HCEC 1CT (cell line): ENCODE data around the gene TTC7B.

ENCODE experiments used
- DNase-seq: peaks from one replicate; pipeline ENCODE4 v3.0.0-alpha.2; 2017

TTC7B gene

DNA sequence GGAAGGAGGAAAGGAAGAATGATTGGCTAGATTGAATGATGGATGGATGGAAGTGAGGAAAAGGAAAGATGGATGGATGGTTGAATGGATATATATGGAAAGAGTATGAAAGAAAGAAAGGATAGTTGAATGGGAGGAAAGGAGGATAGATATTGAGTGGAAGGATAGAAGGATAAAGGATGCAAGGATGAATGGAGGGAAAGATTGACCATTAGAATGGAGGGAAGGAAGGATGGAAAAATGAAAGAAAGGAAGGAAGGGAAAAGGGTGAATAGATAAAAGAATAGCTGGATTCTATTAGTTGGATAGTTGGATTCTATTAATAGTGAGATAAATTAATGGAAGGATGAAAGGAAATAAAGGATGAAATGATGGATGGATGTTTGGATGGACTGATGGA lies 313.5 kb downstream of the TTC7B start:
- DNase-seq: no peak

DNA sequence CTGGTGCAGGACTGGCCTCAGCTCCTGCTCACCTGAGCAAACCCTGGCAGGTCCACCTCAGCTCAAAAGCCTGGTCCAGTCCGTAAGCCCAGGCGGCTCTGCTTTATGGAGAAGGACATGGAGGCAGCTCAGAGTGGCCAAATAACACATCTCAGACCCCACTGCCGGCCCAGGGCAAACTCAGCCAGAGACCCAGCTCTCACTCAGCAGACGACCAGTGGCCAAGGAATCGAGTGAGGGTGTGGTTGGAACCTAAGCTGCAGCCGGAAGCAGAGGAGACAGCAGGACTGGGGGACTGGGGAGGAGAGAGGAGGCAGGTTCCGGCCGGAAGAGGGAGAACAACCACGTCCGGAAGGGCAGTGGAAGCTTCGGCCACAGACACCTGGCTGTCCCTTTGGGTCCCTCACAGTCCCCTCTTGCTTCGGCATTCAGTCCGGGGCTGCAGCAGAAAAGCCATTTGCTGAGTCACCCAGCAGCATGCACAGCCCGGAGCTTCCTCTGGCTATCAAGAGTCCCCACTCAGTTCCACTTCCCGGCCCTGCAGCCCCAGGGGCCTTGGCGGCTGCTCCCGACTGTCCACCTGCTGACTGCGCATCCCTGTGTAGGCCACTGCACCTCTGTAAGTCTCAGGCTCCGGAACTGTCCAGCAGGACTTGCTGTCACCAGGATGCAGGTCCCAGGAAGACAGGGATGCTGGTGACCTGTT lies 315.4 kb downstream of the TTC7B start:
- DNase-seq: no peak

GRCh38 chr14:90499908-90500664 lies 316.1 kb downstream of the TTC7B start:
- no peak for DNase-seq

DNA sequence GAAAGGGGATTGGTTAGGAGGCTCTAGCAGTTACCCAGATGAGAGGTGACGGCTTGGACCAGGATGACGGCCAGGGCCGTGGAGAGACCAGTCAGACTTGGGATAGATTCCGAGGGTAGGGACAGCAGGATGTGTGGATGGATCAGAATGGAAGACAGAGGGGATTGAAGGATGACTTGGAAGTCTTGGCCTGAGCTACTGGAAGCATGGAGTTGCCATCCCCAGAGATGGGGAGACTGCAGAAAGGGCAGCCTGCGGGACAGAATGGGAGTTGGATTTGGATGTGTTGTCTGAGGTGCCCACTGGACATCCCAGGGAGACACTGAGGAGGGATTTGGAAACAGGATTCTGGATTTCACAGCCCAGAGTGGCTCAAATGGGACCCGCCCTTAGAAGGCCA lies 317.1 kb downstream of the TTC7B start:
- no peak for DNase-seq

DNA sequence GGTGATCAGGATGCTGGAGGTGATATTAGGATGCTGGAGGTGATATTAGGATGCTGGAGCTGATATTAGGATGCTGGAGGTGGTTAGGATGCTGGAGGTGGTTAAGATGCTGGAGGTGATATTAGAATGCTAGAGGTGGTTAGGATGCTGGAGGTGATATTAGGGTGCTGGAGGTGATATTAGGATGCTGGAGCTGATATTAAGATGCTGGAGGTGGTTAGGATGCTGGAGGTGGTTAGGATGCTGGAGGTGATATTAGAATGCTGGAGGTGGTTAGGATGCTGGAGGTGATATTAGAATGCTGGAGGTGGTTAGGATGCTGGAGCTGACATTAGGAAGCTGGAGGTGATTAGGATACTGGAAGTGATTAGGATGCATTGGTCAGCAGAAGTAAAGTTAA lies 318.0 kb downstream of the TTC7B start:
- no peak for DNase-seq

DNA sequence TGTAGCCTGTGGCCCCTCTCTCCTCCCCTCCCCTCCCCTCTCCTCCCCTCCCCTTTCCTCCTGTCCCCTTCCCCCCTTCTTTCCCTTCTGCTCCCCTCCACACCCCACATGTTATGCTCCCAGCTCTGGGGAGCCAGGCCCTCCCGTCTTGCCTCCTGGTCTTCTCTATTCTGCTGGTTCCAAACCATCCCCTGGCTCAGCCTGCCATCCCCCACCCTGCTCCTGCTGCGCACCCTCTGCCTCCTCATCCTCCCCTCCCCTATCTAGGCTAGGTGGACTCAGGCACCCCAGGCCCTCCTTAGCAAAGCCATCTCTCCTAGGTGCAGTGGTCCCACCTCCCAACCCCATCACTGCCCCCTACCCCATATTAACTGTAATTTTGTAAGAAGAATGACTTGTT lies 319.9 kb downstream of the TTC7B start:
- DNase-seq: no peak

- peak; percentile 24 for DNase-seq
Observed at GRCh38 chr14:90495357-90496276, 320.6 kb downstream of the TTC7B start.

GRCh38 chr14:90491911-90492531 lies 324.2 kb downstream of the TTC7B start:
- DNase-seq: no peak

GRCh38 chr14:90491221-90491885 lies 324.9 kb downstream of the TTC7B start:
- peak; percentile 22 for DNase-seq

GRCh38 chr14:90490720-90491050 lies 325.5 kb downstream of the TTC7B start:
- DNase-seq: no peak

DNA sequence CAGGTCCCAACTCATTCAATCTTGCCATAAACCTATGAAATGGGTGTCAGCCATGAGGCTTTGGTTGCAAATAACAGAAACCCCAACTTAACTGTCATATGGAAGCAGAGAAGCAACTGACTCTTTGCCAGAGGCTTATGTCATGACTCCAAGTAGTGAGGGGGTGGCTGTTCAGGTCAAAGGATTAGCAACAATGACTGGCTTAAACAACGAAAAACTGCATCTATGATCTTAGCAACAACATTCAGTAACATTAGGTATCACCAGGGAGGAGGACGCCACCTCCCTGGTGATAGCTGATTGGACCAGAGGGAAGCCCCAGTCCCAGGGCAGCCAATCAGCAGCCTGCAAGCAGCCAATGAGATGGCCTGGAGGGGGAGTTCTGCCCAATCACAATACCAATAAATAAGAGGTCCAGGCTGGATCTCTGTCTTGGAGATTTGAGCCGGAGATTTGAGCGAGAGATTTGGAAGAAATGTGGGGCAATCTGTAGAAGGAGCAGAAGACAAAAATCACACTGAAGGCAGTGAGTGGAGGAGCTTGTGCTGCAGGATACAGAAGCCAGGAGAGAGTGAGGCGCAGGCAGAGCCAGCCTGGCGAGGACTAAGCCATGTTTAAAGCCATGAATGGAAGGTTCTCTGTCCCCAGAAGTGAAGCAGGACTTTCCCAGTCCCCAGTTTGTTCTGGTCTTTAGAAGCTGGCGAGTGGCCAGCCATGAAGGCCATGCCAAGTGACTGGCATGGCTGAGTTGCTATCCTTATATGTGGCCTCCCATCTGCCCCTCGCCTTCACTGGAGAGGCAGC lies 326.1 kb downstream of the TTC7B start:
- no peak for DNase-seq

GRCh38 chr14:90489306-90489705 lies 326.9 kb downstream of the TTC7B start:
- DNase-seq: no peak

DNA sequence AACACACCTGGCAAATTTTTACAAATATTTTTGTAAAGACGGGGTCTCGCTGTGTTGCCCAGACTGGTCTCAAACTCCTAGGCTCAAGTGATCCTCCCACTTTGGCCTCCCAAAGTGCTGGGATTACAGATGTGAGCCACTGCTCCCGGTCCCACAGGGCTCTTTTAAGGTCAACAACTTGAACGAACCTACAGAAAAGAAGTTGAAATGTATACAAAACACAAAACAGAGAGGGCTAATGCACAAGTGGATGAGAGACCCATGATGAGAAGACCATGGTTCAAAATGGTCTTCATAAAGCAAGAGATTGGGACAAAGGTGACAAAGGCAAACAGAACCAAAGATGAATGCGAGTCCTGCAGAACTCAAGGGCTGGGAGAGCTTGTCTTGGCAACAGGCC lies 328.0 kb downstream of the TTC7B start:
- no peak for DNase-seq

DNA sequence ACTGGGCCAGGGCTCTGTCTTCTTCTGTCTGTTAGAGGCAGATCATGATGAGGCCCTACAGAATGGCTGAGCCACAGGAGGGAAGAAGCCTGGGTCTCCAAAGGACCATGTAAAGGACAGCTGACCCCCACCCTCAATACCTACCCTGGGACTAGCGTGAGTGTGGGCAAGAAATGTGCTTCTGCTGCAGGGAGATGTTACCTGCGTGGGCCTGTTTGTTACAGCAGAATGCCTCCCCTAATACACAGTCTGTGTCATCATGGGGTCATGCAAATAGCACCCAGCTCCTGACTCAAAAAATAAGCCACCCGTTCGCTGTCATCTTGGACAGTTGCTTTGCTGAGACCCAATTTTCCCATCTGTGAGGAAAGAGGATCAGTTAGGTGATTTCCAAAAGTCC lies 328.8 kb downstream of the TTC7B start:
- no peak for DNase-seq

GRCh38 chr14:90487031-90487430 lies 329.2 kb downstream of the TTC7B start:
- peak; percentile 13 for DNase-seq

- no peak for DNase-seq
Observed at GRCh38 chr14:90484291-90484690, 331.9 kb downstream of the TTC7B start.

DNA sequence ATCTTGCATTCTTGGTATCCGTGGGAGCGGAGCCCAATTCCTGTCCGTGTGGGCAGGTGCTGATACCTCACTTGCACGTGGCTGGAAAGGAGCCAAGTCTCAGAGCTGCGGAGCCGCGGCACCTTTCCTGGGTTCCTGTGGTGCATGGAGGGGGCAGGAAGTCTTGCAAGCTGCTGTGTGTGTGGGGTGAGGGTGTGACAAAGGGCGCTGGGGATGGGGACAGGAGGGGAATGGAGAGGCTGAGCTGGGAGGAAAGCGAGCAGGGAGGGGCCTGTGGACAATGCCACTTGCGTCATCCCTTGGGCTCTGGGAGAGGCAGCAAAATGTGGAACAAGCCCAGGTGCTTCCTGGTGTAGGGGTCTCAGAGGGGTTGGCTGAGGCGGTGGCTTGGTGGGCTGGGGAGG lies 332.7 kb downstream of the TTC7B start:
- no peak for DNase-seq

DNA sequence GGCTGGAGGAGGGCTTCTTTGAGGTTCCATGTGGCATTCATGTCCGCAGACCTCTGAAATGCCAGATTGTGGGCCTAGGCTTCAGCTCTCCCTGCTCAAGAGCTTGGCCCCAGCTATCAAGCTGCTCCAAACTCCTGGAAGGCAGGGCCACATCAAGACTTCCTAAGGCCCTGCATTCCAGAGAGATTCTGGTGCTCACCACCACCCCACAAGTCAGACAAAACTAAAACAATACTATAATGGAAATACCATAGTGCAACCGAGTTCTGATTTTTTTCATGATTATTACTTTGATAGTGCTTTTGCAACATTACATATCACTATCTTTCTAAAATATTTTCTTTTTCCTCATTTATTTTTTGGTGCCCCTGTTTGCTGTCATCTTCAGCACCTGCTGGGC lies 333.1 kb downstream of the TTC7B start:
- DNase-seq: no peak

DNA sequence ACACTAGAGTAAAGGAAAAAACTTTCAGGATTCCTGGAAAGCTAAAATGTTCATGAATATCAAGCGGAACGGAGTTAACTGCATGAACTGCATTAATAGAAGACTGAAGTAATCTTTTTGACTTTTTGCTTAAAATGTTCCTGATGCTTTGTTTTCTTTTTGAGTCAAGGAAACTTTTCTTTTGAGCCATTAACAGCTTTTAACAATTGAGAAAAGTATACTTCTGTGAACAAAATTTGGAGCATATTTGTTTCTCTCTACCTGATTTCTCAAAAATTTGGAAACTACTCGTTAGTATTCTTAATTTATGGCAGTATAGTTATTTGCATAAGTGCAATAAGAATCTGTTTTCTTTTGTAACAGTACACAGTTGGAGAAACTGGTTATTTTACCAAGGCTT lies 340.9 kb downstream of the TTC7B start:
- DNase-seq: no peak
